Upper lobe of right lung (tissue), 1 donor: ENCODE results near the gene WFDC12. TPM values are rescaled to one million over a fixed set of nuclear protein-coding genes. Genes with fewer than 3 reads are reported as not detected.
A peak's percentile ranks its signal among the peaks of the same experiment; 100 is the strongest.

Source experiments
- ATAC-seq: fragments of 200-7000 bp; cut with Tn5 transposase; one replicate; pipeline ENCODE4 v1.9.1; 2020; ENCODE audit warnings: mild to moderate bottlenecking, moderate library complexity
- DNase-seq: peaks from one replicate; pipeline ENCODE4 v3.0.0-alpha.2; 2020
- H3K27ac ChIP-seq: fragments of 200-600 bp; one replicate; pipeline ENCODE4 v1.8.0; 2022
- H3K27me3 ChIP-seq: fragments of 200-600 bp; one replicate; pipeline ENCODE4 v1.8.0; 2022; ENCODE audit warnings: mild to moderate bottlenecking
- H3K36me3 ChIP-seq: fragments of 200-600 bp; one replicate; pipeline ENCODE4 v1.8.0; 2022
- H3K4me1 ChIP-seq: fragments of 200-600 bp; one replicate; pipeline ENCODE4 v1.8.0; 2022
- H3K4me3 ChIP-seq: fragments of 200-600 bp; one replicate; pipeline ENCODE4 v1.8.0; 2022; ENCODE audit warnings: mild to moderate bottlenecking
- H3K9me3 ChIP-seq: fragments of 200-600 bp; one replicate; pipeline ENCODE4 v1.8.0; 2022
- CTCF ChIP-seq: fragments of 200-600 bp; IDR thresholded peaks from one replicate; pipeline ENCODE4 v1.8.0; 2022; ENCODE audit warnings: antibody characterized with exemption
- intact Hi-C: fragments of 100-400 bp; cut with DNase I; formaldehyde crosslinking; loops from one replicate; pipeline ENCODE4 v1.11.0; 2022
- total RNA-seq: library from RNA; stranded (reverse); fragmentation: NEBNext Ultra II Directional; extraction: Animal tissue kit (Norgen Biotek cat#: 25700); gene quantifications from one replicate; pipeline ENCODE4 v1.2.1, GENCODE V29; 2021
- donor health status: DM: no; HTN: yes; CAD: no; lungs with severe emphysema.

WFDC12 gene
- total RNA-seq, 1 donor from 2014 or later, result 1.8 TPM

- intact Hi-C loops, result no loop called here
- no peaks in the 10 kb centered on the region for H3K4me1 ChIP-seq
- ATAC-seq (no peak), DNase-seq (no peak)
- no peaks in the 10 kb centered on the region for H3K36me3 ChIP-seq
- no peaks in the 10 kb centered on the region for H3K27me3 ChIP-seq
- TF ChIP-seq CTCF, result no peak
- H3K9me3 ChIP-seq, result no peaks in the 10 kb centered on the region
- H3K27ac ChIP-seq, result no peak overlapping the region
- H3K4me3 ChIP-seq, result no peak overlapping the region
These were observed 13.0 kb downstream of the WFDC12 start for GRCh38 chr20:45111285-45111684.

DNA sequence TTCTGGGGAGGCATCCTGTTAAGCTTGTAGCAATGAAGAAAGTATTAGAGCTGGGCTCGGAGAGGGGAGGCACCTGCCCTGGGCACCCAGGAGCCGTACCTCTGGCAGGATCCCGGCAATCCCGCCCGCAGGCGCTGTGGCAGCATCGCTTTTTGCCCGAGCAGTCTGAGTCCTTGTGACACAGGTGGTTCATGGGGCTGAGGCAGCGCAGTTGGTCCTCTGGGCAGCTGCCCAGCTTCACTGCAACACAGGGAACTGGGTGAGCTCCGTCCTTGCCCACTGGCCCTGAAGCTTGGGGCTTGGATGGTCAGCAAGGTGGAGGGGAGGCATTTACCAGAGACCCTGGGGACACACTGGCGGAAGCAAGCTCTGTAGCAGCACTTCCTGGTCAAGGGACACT is 14.0 kb downstream of the WFDC12 start:
- TF ChIP-seq CTCF, result no peak
- Histone ChIP-seq H3K36me3 (no peaks in the 10 kb centered on the region), H3K9me3 (no peaks in the 10 kb centered on the region), H3K27me3 (no peaks in the 10 kb centered on the region), H3K4me1 (no peaks in the 10 kb centered on the region), H3K4me3 (no peak overlapping the region), H3K27ac (no peak overlapping the region)
- ATAC-seq, result no peak
- no peak for DNase-seq
- intact Hi-C loops, result no loop called here

GRCh38 chr20:45109634-45110033 is 14.6 kb downstream of the WFDC12 start:
- ATAC-seq (no peak), DNase-seq (no peak)
- Histone ChIP-seq H3K4me3 (no peak overlapping the region), H3K4me1 (no peaks in the 10 kb centered on the region), H3K9me3 (no peaks in the 10 kb centered on the region), H3K27ac (no peak overlapping the region), H3K27me3 (no peaks in the 10 kb centered on the region), H3K36me3 (no peaks in the 10 kb centered on the region)
- no peak for TF ChIP-seq CTCF
- intact Hi-C loops, result no loop called here

DNA sequence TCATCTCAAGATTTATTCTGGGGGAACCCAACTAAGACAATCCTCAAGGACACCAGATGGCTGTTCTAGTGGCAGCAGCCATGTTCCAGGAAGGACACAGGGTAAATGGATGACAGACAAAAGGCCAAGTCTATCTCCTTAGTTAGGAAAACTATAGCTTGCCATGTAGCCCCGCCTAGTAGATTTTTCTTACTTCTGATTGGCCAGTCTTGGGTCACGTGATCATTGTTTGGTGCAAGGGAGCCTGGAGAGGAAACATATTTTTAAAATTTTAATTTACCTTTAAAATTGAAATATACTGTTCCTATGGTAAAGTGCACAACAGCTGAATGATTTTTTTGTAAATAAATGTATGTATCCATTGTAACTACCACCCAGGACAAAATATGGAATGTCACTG is 18.9 kb downstream of the WFDC12 start:
- intact Hi-C loops, result no loop called here
- no peak for TF ChIP-seq CTCF
- Histone ChIP-seq H3K4me3 (no peak overlapping the region), H3K36me3 (no peaks in the 10 kb centered on the region), H3K4me1 (no peaks in the 10 kb centered on the region), H3K27me3 (peaks cover 5% of the 10 kb centered on the region), H3K9me3 (no peaks in the 10 kb centered on the region), H3K27ac (no peak overlapping the region)
- no peak for ATAC-seq
- no peak for DNase-seq

- DNase-seq (no peak), ATAC-seq (peak; percentile 47)
- H3K27ac ChIP-seq, result no peak overlapping the region
- intact Hi-C loops, result no loop called here
- H3K4me1 ChIP-seq, result no peaks in the 10 kb centered on the region
- no peaks in the 10 kb centered on the region for H3K36me3 ChIP-seq
- no peak for TF ChIP-seq CTCF
- H3K4me3 ChIP-seq, result no peak overlapping the region
- H3K9me3 ChIP-seq, result no peaks in the 10 kb centered on the region
- H3K27me3 ChIP-seq, result peaks cover 10% of the 10 kb centered on the region
These were observed 19.5 kb downstream of the WFDC12 start for GRCh38 chr20:45104786-45105185.

GRCh38 chr20:45103072-45103471 is 21.2 kb downstream of the WFDC12 start:
- intact Hi-C loops, result no loop called here
- Histone ChIP-seq H3K27ac (no peak overlapping the region), H3K36me3 (no peaks in the 10 kb centered on the region), H3K27me3 (peaks cover 23% of the 10 kb centered on the region), H3K9me3 (no peaks in the 10 kb centered on the region), H3K4me1 (peaks cover 2% of the 10 kb centered on the region), H3K4me3 (no peak overlapping the region)
- no peak for ATAC-seq
- no peak for TF ChIP-seq CTCF
- DNase-seq, result no peak
